ENCODE measurements around the gene KDM7A.

GRCh38 chr7:140192176-140192575 is 15.4 kb upstream of the KDM7A start:
- TF ChIP-seq REST (IDR thresholded peaks at IDR 0.05; ENCODE audit: insufficient replicate concordance, low read depth) (no peak), POLR2AphosphoS5 (IDR thresholded peaks at IDR 0.05; ENCODE audit: low read depth) (no peak)
